Measurements from ENCODE around the gene CPT1B.
"Not testable (repeated sequence)": the region's sequence is repeated elsewhere in the genome, so short reads cannot be mapped to it uniquely, and the experiment has no call there.

CPT1B gene

DNA sequence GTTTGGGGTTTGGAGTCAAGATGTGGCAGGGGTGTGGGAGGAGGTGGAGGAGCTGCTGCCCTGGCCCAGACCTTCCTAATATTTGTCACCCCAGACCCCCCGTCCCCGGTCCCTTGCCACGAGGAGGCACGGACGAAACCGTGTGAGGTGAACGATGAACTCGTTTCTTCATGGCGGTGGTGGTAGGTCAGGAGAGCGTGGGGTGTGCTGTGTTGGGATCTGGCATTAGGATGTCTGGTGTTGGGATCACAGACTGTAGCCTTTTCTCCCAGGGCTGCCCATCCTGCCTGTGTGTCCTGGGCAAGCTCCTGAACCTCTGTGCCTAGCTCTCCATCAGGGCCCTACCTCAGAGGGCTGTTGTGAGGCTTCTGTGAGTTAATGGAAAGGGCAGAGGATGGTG, 30.8 kb upstream of the CPT1B start:
- DNase-seq: no peak

DNA sequence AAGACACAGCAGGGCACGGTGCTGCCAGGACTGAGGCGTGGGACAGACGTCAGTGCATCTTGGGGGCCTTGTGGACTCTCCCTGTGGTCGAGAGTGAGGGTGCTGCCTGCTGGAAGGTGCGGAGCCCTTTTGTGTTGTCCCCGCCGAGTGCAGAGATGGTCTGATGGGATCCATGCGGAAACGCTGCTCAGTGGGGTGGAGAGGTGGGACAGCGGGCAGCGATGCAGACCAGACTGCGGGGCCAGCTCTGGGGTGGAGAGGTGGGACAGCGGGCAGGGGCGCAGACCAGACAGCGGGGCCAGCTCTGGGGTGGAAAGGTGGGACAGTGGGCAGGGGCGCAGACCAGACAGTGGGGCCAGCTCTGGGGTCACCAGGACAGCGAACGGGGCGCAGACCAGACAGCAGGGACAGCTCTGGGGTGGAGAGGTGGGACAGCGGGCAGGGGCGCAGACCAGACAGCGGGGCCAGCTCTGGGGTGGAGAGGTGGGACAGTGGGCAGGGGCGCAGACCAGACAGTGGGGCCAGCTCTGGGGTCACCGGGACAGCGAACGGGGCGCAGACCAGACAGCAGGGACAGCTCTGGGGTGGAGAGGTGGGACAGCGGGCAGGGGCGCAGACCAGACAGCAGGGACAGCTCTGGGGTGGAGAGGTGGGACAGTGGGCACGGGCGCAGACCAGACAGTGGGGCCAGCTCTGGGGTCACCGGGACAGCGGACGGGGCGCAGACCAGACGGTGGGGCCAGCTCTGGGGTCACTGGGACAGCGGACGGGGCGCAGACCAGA, 30.0 kb upstream of the CPT1B start:
- not testable (repeated sequence) for DNase-seq

GRCh38 chr22:50607659-50608020, 29.4 kb upstream of the CPT1B start:
- DNase-seq: no peak

GRCh38 chr22:50606946-50607658, 28.9 kb upstream of the CPT1B start:
- DNase-seq: no peak

GRCh38 chr22:50606165-50606945, 28.1 kb upstream of the CPT1B start:
- DNase-seq: no peak

DNA sequence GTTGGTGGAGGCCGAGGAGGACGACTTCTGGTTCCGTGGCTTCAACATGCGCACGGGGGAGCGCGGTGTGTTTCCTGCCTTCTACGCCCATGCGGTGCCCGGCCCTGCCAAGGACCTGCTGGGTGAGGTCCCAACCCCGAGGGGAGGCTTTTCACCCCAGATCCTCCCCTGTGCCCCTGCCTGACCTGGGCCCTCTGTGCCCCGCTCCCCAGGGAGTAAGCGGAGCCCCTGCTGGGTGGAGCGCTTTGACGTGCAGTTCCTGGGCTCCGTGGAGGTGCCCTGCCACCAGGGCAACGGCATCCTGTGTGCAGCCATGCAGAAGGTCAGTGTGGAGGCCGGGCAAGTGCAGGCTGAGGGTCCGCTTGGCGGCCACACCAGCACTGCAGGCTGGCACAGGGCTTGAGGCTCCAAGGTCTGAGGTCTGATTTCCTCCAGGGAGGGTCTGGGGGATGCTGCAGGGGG, 27.4 kb upstream of the CPT1B start:
- DNase-seq: no peak

DNA sequence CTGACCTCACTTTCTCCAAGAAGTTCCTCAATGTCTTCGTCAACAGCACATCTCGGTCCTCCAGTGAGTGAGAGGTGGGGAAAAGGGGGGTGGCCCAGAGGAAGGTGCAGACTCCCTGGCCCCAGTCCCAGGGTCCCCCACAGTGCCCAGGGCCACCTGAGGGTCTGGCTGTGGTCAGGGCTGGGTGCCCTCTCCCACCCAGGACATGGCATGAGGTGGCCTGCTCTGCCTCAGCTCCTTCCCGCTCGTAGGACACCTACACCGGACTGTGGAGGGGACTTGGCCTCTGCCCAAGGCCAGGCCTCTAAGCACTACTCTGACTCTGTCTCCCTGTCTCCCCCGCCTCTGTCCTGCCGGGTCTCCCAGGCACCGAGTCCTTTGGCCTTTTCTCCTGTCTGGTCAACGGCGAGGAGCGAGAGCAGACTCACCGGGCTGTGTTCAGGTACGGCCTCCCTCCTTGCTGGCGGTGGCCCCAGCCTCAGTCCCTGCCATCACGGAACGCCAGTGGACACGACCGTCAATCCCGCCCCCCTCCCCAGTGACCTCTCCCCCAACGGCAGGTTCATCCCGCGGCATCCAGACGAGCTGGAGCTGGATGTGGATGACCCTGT, 26.9 kb upstream of the CPT1B start:
- no peak for DNase-seq

DNA sequence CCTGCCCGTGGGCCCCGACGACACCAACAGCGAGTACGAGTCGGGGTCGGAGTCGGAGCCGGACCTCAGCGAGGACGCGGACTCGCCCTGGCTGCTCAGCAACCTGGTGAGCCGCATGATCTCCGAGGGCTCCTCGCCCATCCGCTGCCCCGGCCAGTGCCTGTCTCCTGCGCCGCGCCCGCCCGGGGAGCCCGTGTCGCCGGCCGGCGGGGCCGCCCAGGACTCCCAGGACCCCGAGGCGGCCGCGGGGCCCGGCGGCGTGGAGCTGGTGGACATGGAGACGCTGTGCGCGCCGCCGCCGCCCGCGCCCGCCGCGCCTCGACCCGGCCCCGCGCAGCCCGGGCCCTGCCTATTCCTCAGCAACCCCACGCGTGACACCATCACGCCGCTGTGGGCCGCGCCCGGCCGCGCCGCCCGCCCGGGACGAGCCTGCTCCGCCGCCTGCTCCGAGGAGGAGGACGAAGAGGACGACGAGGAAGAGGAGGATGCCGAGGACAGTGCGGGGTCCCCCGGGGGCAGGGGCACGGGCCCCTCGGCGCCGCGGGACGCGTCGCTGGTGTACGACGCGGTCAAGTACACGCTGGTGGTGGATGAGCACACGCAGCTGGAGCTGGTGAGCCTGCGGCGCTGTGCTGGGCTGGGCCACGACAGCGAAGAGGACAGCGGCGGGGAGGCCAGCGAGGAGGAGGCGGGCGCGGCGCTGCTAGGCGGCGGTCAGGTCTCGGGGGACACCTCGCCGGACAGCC, 26.2 kb upstream of the CPT1B start:
- DNase-seq: no peak

DNA sequence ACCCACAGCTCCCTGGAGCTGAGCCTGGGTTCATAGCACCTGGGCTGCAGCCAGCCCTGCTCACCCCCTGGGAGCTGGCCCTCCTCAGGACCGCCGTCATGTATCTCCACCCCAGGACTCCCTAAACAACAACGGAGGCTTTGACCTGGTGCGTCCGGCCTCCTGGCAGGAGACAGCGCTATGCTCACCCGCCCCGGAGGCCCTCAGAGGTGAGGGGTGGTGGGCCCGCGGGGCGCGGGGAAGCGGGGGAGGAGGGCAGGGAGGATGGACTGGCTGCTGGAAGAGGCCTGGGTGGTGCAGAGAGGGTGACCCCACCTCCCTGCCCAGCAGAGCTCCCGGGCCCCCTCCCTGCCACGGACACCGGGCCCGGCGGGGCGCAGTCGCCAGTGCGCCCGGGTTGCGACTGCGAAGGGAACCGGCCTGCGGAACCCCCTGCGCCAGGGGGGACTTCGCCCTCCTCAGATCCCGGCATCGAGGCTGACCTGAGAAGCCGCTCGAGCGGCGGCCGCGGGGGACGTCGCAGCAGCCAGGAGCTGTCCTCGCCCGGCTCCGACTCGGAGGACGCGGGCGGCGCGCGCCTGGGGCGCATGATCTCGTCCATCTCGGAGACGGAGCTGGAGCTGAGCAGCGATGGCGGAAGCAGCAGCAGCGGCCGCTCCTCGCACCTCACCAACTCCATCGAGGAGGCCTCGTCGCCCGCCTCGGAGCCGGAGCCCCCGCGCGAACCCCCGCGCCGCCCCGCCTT, 25.5 kb upstream of the CPT1B start:
- DNase-seq: no peak

DNA sequence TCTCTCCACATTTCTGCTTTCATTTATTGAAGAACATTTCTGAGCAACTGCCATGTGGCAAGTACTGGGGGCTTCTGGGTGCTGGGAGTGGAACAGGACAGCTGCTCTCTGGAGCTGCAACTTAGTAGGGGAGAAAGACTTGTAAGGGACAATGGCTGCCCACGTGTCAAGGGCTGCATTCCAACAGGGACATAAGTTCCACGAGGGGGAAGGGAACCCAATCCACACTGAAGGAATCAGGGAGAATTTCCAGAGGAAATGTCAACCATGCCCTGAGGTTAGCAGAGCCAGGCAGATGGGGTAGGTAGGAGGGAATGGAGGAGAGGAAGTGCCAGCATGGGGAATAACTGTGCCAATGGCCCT, 24.1 kb upstream of the CPT1B start:
- no peak for DNase-seq

GRCh38 chr22:50601669-50602337, 23.6 kb upstream of the CPT1B start:
- no peak for DNase-seq

- no peak for DNase-seq
Observed at GRCh38 chr22:50600967-50601668, 22.9 kb upstream of the CPT1B start.

- no peak for DNase-seq
Observed at GRCh38 chr22:50600538-50600937, 22.3 kb upstream of the CPT1B start, which contains the start of gene MAPK8IP2. TSS of gene MAPK8IP2 (plus strand) at chr22:50600793. CDS start at chr22:50600819, 26 bp downstream.

DNA sequence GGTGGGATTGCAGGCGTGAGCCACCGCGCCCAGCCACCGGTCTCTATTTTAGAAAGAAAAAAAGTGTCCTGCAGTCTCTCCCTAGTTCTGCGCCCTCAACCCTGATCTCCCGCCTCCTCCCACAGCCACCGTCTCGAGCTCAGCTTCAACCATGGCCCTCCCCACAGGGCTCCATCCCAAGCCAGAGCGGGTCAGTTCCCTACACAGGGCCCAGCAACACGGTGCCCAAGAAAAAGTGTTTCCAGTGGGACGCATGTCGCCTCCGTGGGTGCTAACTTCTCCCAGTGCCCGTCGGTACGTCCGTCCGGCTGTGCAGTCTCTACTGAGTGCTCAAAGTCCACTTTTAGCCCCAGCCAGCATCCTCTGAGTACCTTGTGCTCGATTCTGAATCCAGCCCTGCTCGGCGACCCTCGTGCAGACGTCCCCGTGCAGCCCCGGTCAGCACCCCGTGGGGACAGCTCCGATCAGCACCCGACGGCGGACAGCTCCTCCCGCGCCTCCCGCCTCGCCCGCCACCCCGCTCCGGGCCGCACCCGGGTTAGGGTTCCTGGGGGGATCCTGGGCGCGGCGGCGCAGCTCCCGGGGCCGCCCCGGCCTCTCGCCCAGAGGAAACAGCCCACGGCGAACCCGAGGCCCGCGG, 21.7 kb upstream of the CPT1B start:
- DNase-seq: no peak

DNA sequence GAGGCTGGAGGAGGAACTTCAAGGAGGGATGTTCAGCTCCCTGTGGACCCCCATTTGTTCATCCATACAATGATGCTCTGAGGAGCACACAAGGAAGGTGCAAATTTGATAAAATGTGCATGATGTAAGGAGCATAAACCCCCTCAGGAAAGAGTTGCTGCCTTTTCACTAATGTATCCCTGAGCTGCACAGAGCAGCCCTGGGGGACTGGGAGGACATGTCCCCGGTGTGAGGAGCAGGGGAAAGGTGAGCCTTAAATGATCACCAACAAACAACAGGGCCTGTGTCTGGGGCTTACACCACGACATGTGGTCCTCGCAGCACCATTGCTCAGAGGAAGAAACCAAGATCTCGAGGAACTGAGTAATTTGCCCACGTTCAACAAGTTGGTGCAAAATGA, 18.9 kb upstream of the CPT1B start:
- DNase-seq: no peak

DNA sequence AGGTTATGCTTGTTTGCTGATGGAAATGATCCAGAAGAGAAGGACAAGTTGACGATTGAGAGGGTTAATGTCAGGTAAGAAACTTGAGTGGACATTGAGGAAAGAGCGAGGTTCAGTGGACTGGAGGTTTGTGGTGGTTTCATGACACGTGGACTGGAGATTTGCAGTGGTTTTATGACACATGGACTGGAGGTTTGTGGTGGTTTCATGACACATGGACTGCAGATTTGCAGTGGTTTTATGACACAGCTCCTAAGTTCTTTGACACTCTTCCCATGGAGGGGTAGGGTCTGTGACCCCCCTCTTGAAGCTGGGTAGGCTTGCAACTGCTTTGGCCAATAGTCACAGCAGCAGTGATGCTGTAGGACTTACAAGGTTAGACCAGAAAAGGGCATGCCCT, 17.0 kb upstream of the CPT1B start:
- no peak for DNase-seq

DNA sequence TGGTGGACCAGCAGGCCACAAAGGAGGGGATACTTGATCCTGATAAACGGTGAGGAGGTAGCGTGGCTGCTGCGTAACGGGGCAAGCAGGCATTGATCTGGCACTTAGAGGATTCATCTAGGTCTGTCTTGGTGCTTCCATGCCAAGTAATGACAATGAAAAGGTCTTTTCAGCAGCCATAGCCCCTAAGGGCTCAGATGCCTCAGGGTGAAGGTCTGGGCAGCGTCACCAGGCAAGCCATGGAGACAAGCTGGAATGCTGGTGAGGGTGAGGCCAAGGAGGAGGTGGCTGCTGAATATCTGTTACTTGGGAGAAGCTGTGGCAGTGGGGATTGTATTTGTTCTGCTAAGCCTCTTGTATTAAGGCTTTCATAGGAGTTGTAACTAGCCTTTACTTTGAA, 9.2 kb upstream of the CPT1B start:
- DNase-seq: no peak

- no peak for DNase-seq
Observed at GRCh38 chr22:50586416-50586815, 8.2 kb upstream of the CPT1B start.

DNA sequence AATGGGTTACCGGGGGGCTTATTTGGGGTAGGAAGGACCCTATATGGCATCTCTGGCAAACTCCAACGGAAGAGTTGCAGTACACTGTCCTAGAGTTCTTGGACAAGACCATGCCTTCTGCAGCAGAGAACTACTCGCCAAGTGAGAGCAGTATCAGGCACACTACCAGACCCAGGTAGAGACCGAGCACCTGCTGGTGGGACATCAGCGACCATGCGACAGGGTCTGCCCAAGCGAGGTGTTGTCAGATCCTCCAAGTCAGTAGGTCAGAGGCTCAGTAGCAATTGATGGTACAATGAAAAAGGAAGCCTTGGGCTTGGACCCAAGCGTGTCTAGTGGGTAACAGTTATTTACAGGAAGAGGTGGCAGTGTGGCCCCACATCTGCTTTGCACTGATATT, 7.6 kb upstream of the CPT1B start:
- no peak for DNase-seq

GRCh38 chr22:50585238-50585637, 7.0 kb upstream of the CPT1B start:
- DNase-seq: no peak

Data from kidney glomerular epithelial cell (primary cell).